ENCODE results near the gene NECTIN1. TPM values are rescaled to one million over a fixed set of nuclear protein-coding genes. Genes with fewer than 3 reads are reported as not detected.

The NECTIN1 gene
- total and polyA plus RNA-seq, 2 experiments from 2014 or later, result 3.6 to 7.4 TPM

DNA sequence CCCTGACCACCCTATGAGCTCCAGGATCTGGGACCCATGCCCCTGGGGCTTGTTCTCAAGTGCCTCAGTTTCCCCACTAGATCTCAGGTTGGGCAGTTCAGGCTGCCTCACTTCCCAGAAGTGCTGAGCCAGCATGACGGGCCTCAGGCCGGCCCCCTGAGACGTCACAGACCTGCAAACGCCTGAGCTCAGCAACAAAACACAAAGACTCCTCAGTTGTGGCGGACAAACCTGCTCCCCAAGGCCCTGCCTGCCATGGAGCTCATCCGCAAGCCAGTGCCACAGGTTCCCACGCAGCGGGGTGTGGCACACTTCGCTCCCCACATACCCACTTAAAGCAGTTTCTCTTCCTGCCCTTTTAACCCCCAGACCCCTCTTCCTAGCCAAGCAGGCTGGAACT is 45.2 kb downstream of the NECTIN1 start:
- WGBS (ENCODE audit: low lambda C conversion rate, missing lambda C conversion rate), result 68% methylated on average over 9 of the region's 9 CpGs
- peaks cover 10% of the 10 kb centered on the region for H3K4me1 ChIP-seq (ENCODE audit: insufficient read depth)
- DNase-seq (ENCODE audit: low spot score), result peak; percentile 39
- no peaks in the 10 kb centered on the region for H3K79me2 ChIP-seq
- H3K4me3 ChIP-seq, result no peak overlapping the region
- H3K9me2 ChIP-seq (replicated peaks; ENCODE audit: insufficient read depth), result no peaks in the 10 kb centered on the region
- H3K9me3 ChIP-seq (ENCODE audit: low read depth), result no peaks in the 10 kb centered on the region
- H2AFZ ChIP-seq, result no peak overlapping the region
- peak overlapping the region; percentile 78 for H3K27ac ChIP-seq
- no peak overlapping the region for H3K4me2 ChIP-seq
- H3K36me3 ChIP-seq (replicated peaks; ENCODE audit: insufficient read depth, low read depth), result no peaks in the 10 kb centered on the region
- H4K20me1 ChIP-seq (ENCODE audit: insufficient read depth, poor library complexity, severe bottlenecking), result no peaks in the 10 kb centered on the region
- no peaks in the 10 kb centered on the region for H3K27me3 ChIP-seq
- TF ChIP-seq EZH2 (IDR thresholded peaks at IDR 0.05; ENCODE audit: borderline replicate concordance), result no peak
- no peak for TF ChIP-seq CTCF (IDR thresholded peaks at IDR 0.05; ENCODE audit: poor library complexity)
- TF ChIP-seq EZH2phosphoT487 (IDR thresholded peaks at IDR 0.05; ENCODE audit: low read depth, severe bottlenecking, unreplicated experiment), result no peak

- no peaks in the 10 kb centered on the region for H4K20me1 ChIP-seq (ENCODE audit: insufficient read depth, poor library complexity, severe bottlenecking)
- H2AFZ ChIP-seq, result no peak overlapping the region
- TF ChIP-seq EZH2 (IDR thresholded peaks at IDR 0.05; ENCODE audit: borderline replicate concordance) (no peak), CTCF (IDR thresholded peaks at IDR 0.05; ENCODE audit: poor library complexity) (peak; percentile 16)
- H3K9me3 ChIP-seq (ENCODE audit: low read depth), result no peaks in the 10 kb centered on the region
- no peak overlapping the region for H3K4me2 ChIP-seq
- no peak for DNase-seq (ENCODE audit: low spot score)
- no peak overlapping the region for H3K27ac ChIP-seq
- WGBS (ENCODE audit: low lambda C conversion rate, missing lambda C conversion rate), result 75% methylated on average over 8 of the region's 8 CpGs
- H3K9me2 ChIP-seq (replicated peaks; ENCODE audit: insufficient read depth), result no peaks in the 10 kb centered on the region
- H3K79me2 ChIP-seq, result no peaks in the 10 kb centered on the region
- no peak overlapping the region for H3K4me3 ChIP-seq
- H3K27me3 ChIP-seq, result no peaks in the 10 kb centered on the region
- peaks cover 10% of the 10 kb centered on the region for H3K4me1 ChIP-seq (ENCODE audit: insufficient read depth)
- no peaks in the 10 kb centered on the region for H3K36me3 ChIP-seq (replicated peaks; ENCODE audit: insufficient read depth, low read depth)
Observed at GRCh38 chr11:119681361-119681910, 47.6 kb downstream of the NECTIN1 start.

DNA sequence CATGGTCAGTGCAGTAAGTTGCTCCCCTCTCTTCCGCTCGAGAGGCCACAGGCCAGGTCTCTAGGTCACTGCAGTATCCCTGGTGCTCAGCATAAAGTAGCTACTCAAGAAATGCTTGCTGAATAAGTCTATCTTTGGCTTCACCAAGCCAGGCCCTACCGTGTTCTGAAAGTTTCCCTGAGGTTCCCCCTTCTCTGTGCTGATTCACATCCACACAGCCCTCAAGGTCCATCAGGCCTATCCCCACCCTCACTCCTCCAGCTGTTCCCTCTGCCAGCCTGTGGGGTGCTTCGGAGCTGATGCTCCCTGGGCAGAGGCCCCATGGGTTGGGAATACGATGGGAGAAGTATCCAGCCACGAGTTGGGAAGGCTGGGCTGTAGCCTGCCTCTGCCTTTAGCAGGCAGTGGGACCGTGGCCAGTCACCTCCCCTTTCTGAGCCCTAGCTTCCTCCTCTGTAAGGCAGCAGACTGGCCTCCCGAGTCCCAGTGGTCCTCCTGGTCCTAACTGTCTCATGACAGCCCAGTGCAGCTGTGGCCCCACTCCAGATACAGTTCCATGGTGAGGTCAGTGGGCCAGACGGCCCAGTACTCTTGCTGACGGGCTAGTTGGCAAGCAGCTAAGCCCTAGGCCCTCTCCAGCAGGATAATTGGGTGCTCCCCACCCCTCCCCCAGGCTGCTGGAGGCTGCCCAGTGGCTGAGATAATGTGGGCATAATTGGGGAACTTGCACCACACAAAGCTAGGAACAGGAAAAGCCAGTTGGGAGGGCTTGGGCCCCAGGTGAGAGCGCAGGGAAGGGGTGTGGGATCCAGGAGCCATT is 48.2 kb downstream of the NECTIN1 start:
- Histone ChIP-seq H2AFZ (no peak overlapping the region), H3K79me2 (no peaks in the 10 kb centered on the region), H3K9me3 (ENCODE audit: low read depth) (no peaks in the 10 kb centered on the region), H3K27me3 (no peaks in the 10 kb centered on the region), H3K36me3 (replicated peaks; ENCODE audit: insufficient read depth, low read depth) (no peaks in the 10 kb centered on the region), H3K9me2 (replicated peaks; ENCODE audit: insufficient read depth) (no peaks in the 10 kb centered on the region), H3K4me3 (no peak overlapping the region), H3K27ac (no peak overlapping the region), H3K4me2 (no peak overlapping the region), H3K4me1 (ENCODE audit: insufficient read depth) (peaks cover 10% of the 10 kb centered on the region), H4K20me1 (ENCODE audit: insufficient read depth, poor library complexity, severe bottlenecking) (no peaks in the 10 kb centered on the region)
- TF ChIP-seq CTCF (IDR thresholded peaks at IDR 0.05; ENCODE audit: poor library complexity), result no peak
- TF ChIP-seq EZH2 (IDR thresholded peaks at IDR 0.05; ENCODE audit: borderline replicate concordance), result no peak
- TF ChIP-seq EZH2phosphoT487 (IDR thresholded peaks at IDR 0.05; ENCODE audit: low read depth, severe bottlenecking, unreplicated experiment), result no peak
- no peak for DNase-seq (ENCODE audit: low spot score)
- 83% methylated on average over 11 of the region's 11 CpGs for WGBS (ENCODE audit: low lambda C conversion rate, missing lambda C conversion rate)
